Measurements from ENCODE around the gene SPOP. TPM values are rescaled to one million over a fixed set of nuclear protein-coding genes. Genes with fewer than 3 reads are reported as not detected.

SPOP gene
- total RNA-seq, 4 donors from 2014 or later = 18.1 to 67.5 (median 36.5) TPM

DNA sequence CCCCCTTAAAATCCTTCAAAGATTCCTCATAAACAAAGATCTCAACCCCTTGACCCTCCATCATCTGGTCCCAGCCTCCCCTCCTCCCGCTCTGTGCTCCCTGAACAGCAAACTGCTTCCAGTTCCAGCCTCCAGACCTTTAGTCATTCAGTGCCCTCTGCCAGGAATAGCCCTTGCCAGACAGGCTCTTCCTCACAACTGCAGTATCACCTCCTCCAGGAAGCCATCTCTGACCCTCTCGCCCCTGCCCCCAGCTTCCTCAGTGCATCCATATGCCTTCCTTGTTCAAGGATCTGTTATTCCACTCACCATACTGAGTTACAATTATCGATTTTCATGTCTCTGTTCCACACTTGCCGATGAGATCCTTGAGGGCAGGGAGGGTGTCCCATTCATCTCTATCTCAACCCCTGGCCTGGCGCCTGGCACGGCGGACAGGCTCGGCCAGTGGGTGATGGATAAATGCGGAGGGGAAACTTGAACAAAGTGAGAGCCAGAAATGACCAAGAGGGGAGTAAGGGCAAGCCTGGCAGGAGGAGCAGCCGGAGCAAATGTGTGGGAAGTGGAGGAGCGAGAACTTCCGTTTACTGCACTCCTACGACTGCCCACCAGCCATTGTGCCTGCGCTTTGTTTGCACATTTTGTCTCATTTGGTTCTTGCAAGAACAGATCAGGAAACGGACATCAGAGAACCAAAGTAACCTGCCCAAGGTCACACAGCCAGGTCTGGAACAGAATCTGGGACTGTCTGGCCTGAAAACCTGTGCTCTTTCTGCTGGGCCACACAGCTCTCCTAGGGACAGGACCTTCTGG, 104.2 kb downstream of the SPOP start:
- intact Hi-C loops (cut with DNase I) = loop anchor here (5.0 to 10.0 kb wide), 3 partner anchors 201 to 421 kb away; partner anchors contain the start of gene DLX3
- 54 to 56% methylated on average over 9 to 11 of the region's 15 CpGs for WGBS, 2 donors
- no peaks in the 10 kb centered on the region for H3K36me3 ChIP-seq
- H3K4me3 ChIP-seq = no peak overlapping the region
- no peak for DNase-seq
- H3K4me1 ChIP-seq = peaks cover 31 to 62% (median 33%) of the 10 kb centered on the region in 3 donors
- no peak for TF ChIP-seq POLR2A (IDR thresholded peaks at IDR 0.05)
- TF ChIP-seq, protein P1, sequence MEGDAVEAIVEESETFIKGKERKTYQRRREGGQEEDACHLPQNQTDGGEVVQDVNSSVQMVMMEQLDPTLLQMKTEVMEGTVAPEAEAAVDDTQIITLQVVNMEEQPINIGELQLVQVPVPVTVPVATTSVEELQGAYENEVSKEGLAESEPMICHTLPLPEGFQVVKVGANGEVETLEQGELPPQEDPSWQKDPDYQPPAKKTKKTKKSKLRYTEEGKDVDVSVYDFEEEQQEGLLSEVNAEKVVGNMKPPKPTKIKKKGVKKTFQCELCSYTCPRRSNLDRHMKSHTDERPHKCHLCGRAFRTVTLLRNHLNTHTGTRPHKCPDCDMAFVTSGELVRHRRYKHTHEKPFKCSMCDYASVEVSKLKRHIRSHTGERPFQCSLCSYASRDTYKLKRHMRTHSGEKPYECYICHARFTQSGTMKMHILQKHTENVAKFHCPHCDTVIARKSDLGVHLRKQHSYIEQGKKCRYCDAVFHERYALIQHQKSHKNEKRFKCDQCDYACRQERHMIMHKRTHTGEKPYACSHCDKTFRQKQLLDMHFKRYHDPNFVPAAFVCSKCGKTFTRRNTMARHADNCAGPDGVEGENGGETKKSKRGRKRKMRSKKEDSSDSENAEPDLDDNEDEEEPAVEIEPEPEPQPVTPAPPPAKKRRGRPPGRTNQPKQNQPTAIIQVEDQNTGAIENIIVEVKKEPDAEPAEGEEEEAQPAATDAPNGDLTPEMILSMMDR (IDR thresholded peaks at IDR 0.05) = no peak
- peaks cover 0 to 51% (median 0%) of the 10 kb centered on the region in 4 donors for H3K27me3 ChIP-seq
- H3K9me3 ChIP-seq = no peaks in the 10 kb centered on the region
- peak overlapping the region in 3 of 4 donors; percentile 71 to 90 (median 84) for H3K27ac ChIP-seq

DNA sequence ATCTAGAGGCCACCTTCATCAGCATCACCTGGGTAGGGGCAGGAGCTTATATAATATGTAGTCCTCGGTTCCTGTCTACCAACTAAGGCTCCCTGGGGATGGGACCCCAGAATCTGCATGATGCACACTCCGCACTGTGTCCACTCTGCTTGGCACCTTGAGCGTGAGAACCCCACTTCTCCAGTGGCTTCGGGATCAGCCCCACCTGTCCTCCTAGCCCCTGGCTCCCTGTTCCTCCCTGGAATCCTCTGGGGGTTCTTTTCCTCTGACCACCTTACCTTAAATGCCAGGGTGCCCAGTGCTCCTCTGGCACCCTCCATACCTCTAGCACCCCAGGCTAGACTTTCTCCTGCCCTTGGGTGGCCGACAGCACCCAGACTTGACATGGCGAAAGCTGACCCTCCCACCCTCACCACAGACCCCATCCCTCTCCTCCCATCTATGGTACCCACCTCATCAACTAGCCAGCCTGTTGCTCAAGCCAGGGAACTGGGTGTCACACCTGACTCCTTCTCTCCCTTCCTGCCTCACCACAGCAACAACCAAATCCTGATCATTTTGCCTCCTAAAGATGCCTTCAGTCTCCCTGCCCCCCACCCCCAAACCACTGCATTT, 105.0 kb downstream of the SPOP start:
- no peak for TF ChIP-seq POLR2A (IDR thresholded peaks at IDR 0.05)
- TF ChIP-seq, protein P1 (IDR thresholded peaks at IDR 0.05) = no peak
- Histone ChIP-seq H3K4me1 (peaks cover 31 to 62% (median 33%) of the 10 kb centered on the region in 3 donors), H3K27me3 (peaks cover 0 to 44% (median 0%) of the 10 kb centered on the region in 4 donors), H3K36me3 (no peaks in the 10 kb centered on the region), H3K4me3 (no peak overlapping the region), H3K27ac (peak overlapping the region in 1 of 4 donors; percentile 90), H3K9me3 (no peaks in the 10 kb centered on the region)
- WGBS, 2 donors = 74 to 83% methylated on average over 5 to 6 of the region's 6 CpGs
- intact Hi-C loops (cut with DNase I) = loop anchor here (5.0 to 10.0 kb wide), 3 partner anchors 202 to 422 kb away; partner anchors contain the start of gene DLX3
- no peak for DNase-seq

DNA sequence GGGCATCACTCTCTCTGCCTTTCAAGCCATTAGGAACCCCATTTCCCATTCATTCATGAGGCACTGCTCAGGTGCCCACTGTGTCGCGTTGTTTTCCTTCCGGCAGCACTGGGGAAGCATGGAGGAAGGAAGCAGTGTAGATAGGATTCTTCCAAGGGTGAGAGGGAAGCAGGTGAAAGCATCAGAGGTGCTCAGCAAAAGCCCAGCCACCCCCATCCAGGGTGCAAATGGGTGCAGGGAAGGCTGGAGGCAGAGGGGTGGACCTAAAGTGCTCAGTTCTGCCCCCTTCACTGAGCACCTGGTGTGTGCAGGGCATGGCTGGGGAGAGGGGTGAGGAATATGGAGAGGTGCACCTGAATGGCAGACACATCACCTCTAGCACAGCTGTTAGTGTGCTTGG, 105.7 kb downstream of the SPOP start:
- DNase-seq = no peak
- intact Hi-C loops (cut with DNase I) = loop anchor here (5.0 to 10.0 kb wide), 3 partner anchors 203 to 423 kb away; partner anchors contain the start of gene DLX3

DNA sequence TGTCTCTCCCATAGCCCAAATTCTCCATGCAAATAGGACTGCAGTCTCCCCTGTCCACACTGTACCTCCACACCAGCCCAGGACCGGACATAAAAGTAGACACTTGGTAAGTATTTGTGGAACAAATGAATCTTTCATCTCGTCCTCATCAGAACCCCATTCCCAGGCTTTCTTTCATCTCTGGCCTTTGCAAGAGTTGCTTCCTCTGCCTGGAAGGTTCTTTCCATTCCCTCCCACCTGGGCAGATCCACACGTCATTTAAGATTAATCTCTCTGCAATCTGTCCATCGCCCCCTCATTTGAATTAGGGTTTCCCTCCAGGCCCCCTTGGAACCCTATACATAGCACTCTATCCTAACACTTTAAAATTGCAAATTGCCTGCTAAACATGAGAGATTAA, 106.1 kb downstream of the SPOP start:
- TF ChIP-seq POLR2A (IDR thresholded peaks at IDR 0.05) = no peak
- TF ChIP-seq, protein P1 (IDR thresholded peaks at IDR 0.05) = no peak
- intact Hi-C loops (cut with DNase I) = loop anchor here (2.0 to 10.0 kb wide), 4 partner anchors 121 to 423 kb away; partner anchors contain the start of gene DLX3
- DNase-seq = no peak
- Histone ChIP-seq H3K27ac (peak overlapping the region in 1 of 4 donors; percentile 21), H3K4me3 (no peak overlapping the region), H3K27me3 (peaks cover 0 to 40% (median 0%) of the 10 kb centered on the region in 4 donors), H3K36me3 (no peaks in the 10 kb centered on the region), H3K9me3 (no peaks in the 10 kb centered on the region), H3K4me1 (peaks cover 24 to 62% (median 34%) of the 10 kb centered on the region in 3 donors)
- WGBS, 2 donors = 36 to 40% methylated on average over 4 of the region's 4 CpGs

More for the DNA sequence above, 105.7 kb downstream of the SPOP start:
- H3K36me3 ChIP-seq = no peaks in the 10 kb centered on the region
- TF ChIP-seq POLR2A (IDR thresholded peaks at IDR 0.05) = no peak
- TF ChIP-seq, protein P1 (IDR thresholded peaks at IDR 0.05) = no peak
- H3K9me3 ChIP-seq = no peaks in the 10 kb centered on the region
- WGBS, 2 donors = 62% methylated on average over 2 of the region's 3 CpGs; no CpG with 5 or more reads in 1 of the 2 donors
- H3K4me3 ChIP-seq = no peak overlapping the region
- H3K4me1 ChIP-seq = peaks cover 29 to 62% (median 34%) of the 10 kb centered on the region in 3 donors
- peaks cover 0 to 40% (median 0%) of the 10 kb centered on the region in 4 donors for H3K27me3 ChIP-seq
- H3K27ac ChIP-seq = peak overlapping the region in 1 of 4 donors; percentile 21
